ENCODE measurements around the gene DOCK4.

The DOCK4 gene

DNA sequence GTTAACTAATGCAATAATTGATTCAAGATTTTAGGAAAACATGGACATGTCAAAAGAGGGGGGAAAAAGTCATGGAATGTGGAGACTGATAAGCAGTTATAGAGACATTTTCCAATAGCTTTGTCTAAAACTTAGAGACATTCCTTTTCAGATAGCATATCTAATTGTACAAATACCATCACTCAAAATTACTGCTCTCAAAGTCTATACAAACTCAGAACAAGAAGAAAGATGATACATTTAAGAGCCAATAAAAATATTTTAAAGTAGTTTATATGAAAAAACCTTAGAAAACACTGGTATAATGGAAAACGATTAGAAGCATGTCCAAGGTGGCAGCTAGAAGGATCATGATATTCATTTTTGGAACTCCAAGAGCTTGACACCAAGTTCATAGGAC, 146.5 kb downstream of the DOCK4 start:
- DNase-seq (ENCODE audit: low read depth in 1 of 2, low spot score in 1 of 2) = no peak
- in situ Hi-C loops (cut with HindIII; ENCODE audit: low pct_unique_long_range_greater_than_20kb, low sequenced_read_pairs) = no loop called here
- TF ChIP-seq JUND (IDR thresholded peaks at IDR 0.05; ENCODE audit: low read depth) = no peak

DNA sequence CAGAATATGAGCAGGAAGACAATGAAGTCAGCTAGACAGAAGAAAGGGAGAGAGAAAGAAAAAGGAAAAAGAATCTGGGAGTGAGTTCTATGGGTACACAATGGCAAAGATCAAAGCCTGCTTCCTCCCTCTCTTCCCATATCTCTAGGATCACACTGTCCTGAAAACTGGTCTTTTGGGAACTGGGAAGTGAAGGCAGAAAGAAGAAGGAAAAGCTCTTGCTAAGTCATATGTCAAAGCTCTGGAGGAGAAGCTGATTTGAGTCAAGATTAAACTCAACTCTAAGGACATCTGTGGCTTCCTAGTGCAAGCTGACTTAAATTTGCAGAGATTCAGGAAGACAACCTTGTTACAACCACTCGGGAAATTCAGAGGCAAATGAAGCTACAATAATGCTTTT, 147.5 kb downstream of the DOCK4 start:
- no peak for TF ChIP-seq JUND (IDR thresholded peaks at IDR 0.05; ENCODE audit: low read depth)
- in situ Hi-C loops (cut with HindIII; ENCODE audit: low pct_unique_long_range_greater_than_20kb, low sequenced_read_pairs) = no loop called here
- no peak for DNase-seq (ENCODE audit: low read depth in 1 of 2, low spot score in 1 of 2)

DNA sequence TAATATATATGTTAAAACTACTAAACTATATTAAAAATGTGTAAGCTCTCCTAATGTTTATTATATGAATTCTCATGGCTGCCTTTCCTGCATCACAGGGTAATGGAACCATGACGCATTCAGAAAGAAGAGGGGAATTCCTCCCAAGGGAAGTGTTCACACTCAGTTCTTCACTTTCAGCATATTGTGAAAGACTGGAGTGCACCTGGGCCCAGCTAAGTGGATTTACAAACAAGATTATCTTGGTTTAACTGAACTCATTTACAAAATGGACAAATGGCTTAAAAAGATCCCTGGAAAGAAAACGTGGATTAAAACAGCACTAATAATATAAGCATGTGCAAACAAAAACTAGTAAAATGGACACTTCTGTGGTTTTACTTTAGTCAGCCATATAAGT, 149.8 kb downstream of the DOCK4 start:
- no peak for TF ChIP-seq JUND (IDR thresholded peaks at IDR 0.05; ENCODE audit: low read depth)
- no peak for DNase-seq (ENCODE audit: low read depth in 1 of 2, low spot score in 1 of 2)
- in situ Hi-C loops (cut with HindIII; ENCODE audit: low pct_unique_long_range_greater_than_20kb, low sequenced_read_pairs) = no loop called here

DNA sequence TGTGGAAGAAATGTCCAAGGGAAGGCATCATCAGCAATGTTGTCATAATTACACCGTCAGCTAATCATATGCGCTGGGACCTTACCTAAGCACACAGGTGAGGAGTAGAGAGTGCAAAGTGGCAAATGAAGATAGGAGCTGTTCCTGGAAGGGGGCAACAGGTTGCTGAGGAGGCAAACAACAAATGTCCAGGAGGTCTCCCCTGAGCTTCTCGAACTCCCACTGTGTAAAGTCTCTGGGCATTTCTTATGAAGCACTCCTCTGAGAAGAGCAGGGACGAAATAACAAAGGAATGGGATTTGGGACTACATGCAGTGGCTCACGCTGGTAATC, 152.5 kb downstream of the DOCK4 start:
- no peak for DNase-seq (ENCODE audit: low read depth in 1 of 2, low spot score in 1 of 2)
- in situ Hi-C loops (cut with HindIII; ENCODE audit: low pct_unique_long_range_greater_than_20kb, low sequenced_read_pairs) = no loop called here
- no peak for TF ChIP-seq JUND (IDR thresholded peaks at IDR 0.05; ENCODE audit: low read depth)

DNA sequence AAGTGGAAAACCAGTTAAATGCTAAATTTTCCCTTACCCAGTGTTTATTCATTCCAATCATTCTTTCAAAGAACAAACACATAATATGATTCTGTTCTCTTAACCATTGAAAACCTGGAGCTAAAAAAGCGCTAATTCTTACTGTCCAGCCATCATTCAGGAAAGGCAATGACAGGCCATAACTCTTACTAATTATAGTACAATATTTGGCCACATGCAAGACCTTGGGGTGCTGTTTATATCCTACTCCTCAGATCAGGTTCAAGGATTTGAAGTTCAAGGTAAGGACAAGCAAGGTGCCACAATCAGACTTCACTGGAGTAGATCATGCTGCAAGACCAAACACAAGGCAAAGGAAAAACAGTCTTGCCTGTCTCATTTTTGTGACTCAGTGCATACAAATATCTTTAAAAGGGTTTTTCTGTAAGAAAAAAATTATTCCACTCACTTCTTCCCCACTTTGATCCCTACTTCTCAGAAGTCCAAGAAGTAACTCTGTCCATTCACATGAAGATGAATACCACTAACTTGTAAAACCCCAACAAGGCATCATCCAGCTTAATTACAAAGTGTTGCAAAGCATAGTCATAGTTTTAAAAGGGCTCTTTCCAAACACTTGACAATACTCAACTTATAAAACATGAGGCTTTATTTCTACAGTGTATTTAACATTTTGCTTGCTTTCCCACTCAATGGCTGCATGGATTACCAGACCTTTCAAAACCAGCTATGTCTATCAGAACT, 153.0 kb downstream of the DOCK4 start:
- DNase-seq (ENCODE audit: low read depth in 1 of 2, low spot score in 1 of 2) = no peak
- TF ChIP-seq JUND (IDR thresholded peaks at IDR 0.05; ENCODE audit: low read depth) = no peak
- in situ Hi-C loops (cut with HindIII; ENCODE audit: low pct_unique_long_range_greater_than_20kb, low sequenced_read_pairs) = no loop called here

DNA sequence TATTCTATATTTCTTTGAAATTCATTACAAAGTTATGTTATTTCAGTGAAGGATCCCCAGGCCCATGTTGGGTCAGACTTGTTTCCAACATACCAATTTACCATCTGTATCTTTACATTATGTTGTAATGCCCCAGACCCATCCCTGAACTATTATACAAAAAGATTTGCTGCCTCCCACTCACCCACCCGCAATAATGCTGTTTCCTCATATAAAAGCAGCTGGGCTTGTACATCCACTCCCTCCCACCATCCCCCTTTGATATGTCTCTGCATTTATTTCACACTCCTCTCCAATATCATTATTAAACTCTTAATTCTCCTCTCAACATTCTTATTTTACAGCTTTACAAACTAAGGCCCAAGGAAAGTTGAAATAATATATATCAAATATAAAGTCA, 153.7 kb downstream of the DOCK4 start:
- TF ChIP-seq JUND (IDR thresholded peaks at IDR 0.05; ENCODE audit: low read depth) = no peak
- in situ Hi-C loops (cut with HindIII; ENCODE audit: low pct_unique_long_range_greater_than_20kb, low sequenced_read_pairs) = no loop called here
- no peak for DNase-seq (ENCODE audit: low read depth in 1 of 2, low spot score in 1 of 2)

DNA sequence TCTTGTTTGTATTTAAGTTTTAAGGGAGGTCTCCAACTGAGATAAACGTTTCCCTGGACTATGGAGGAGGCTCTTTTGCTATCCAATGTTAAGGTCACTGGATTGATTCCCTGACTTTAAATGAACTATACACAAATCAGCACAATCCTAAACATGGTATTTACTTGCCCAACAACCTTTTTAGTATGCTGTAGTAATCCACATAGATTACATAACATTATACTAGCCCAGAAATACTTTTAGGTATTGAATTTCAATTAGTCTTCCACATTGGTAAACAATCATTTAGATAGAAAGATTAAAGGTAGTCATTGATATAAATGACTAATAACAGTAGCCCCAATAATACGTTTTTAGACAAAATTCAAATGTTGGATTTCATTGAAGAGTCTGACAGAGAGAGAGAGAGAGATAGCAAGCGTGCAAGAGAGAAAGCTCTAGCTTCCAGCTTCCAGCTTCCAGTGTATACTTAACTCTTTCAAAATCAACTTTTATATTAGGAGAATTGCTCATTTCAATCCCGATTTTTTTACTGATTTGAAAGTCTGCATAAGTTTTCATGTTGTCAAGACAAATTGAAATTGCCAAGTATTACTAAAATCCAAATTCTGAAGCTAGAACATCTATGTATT, 155.8 kb downstream of the DOCK4 start:
- in situ Hi-C loops (cut with HindIII; ENCODE audit: low pct_unique_long_range_greater_than_20kb, low sequenced_read_pairs) = no loop called here
- DNase-seq (ENCODE audit: low read depth in 1 of 2, low spot score in 1 of 2) = no peak
- TF ChIP-seq JUND (IDR thresholded peaks at IDR 0.05; ENCODE audit: low read depth) = no peak

DNA sequence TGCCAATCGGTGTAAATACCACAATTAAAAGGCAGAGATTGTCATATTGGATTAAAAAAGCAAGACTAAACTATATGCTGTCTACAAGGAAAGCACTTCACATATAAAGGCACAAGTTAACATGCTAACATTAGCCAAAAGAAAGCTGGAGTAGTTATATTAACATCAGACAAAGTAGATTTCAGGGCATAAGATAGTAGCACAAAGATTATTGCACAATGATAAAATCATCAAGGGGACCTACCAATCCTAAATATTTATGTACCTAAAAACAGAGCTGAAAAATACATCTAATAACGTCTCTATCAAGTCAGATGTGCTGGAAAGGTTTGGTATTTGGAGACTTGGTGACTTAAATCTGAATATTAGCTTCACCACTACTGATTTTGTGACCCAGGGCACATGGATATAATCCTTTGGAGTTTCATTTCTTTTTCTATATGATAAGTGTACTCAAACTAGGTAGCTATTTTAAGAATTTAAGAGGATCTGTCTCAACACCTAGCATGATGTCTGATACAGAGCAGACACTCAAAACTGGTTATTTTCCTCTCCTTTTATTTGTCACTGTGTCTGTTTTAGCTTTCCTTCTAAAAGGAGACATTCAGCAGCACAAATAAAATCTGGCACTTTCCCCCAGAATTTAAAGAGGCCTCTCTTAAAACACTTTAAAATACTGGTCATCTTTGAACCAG, 156.5 kb downstream of the DOCK4 start:
- no peak for DNase-seq (ENCODE audit: low read depth in 1 of 2, low spot score in 1 of 2)
- no peak for TF ChIP-seq JUND (IDR thresholded peaks at IDR 0.05; ENCODE audit: low read depth)
- in situ Hi-C loops (cut with HindIII; ENCODE audit: low pct_unique_long_range_greater_than_20kb, low sequenced_read_pairs) = no loop called here

DNA sequence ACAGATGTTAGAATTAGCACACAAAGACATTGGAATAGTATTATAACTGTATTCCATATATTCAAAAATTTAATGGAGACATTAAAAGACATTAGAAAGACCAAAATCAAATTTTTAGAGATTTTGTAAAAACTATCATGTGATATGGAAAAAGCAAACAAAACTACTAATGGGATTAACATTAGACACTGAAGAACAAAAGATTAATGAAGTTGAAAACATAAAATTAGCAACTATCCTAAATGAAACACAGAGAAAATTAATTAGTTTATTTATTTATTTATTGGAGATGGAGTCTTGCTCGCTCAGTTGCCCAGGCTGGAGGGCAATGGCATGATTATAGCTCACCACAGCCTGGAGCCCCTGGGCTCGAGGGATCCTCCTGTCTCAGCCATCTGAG, 158.8 kb downstream of the DOCK4 start:
- TF ChIP-seq JUND (IDR thresholded peaks at IDR 0.05; ENCODE audit: low read depth) = no peak
- DNase-seq (ENCODE audit: low read depth in 1 of 2, low spot score in 1 of 2) = no peak
- in situ Hi-C loops (cut with HindIII; ENCODE audit: low pct_unique_long_range_greater_than_20kb, low sequenced_read_pairs) = no loop called here

DNA sequence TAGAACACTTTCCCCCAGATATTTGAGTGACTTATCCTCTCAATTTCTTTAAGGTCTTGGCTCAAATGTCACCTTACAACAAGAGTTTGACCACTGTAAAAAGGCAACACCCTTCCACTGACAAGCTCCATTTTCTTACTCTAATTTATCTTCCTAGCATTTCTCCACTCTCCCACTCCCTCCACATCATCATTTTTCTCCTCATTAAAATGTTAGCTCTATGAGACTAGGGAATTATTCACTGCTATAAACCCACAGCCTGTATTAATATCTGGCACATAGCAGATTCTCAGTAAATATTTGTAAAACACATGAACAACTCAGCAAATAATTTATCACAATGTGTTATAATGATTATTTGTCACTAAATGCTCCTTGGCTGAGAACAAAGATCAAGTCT, 161.0 kb downstream of the DOCK4 start:
- no peak for DNase-seq (ENCODE audit: low read depth in 1 of 2, low spot score in 1 of 2)
- in situ Hi-C loops (cut with HindIII; ENCODE audit: low pct_unique_long_range_greater_than_20kb, low sequenced_read_pairs) = no loop called here
- TF ChIP-seq JUND (IDR thresholded peaks at IDR 0.05; ENCODE audit: low read depth) = no peak

DNA sequence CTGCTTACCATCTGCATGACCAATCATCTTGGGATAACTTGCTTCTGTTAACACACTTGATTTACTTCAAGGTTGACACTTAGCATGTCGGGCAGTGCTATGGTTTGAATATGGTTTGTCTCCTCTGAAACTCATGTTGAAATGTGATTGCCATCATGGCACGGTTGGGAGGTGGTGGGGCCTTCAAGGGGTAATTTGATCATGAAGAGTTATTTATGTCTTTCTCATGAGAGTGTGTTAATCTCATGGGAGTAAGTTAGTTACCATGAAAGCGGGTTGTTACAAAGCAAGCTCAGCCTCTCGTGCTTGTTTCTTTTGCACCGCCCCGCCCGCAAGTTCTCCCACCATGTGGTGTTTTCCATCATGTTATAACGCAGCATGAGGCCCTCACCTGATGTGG, 163.6 kb downstream of the DOCK4 start:
- DNase-seq (ENCODE audit: low read depth in 1 of 2, low spot score in 1 of 2) = no peak
- TF ChIP-seq JUND (IDR thresholded peaks at IDR 0.05; ENCODE audit: low read depth) = no peak
- in situ Hi-C loops (cut with HindIII; ENCODE audit: low pct_unique_long_range_greater_than_20kb, low sequenced_read_pairs) = no loop called here

DNA sequence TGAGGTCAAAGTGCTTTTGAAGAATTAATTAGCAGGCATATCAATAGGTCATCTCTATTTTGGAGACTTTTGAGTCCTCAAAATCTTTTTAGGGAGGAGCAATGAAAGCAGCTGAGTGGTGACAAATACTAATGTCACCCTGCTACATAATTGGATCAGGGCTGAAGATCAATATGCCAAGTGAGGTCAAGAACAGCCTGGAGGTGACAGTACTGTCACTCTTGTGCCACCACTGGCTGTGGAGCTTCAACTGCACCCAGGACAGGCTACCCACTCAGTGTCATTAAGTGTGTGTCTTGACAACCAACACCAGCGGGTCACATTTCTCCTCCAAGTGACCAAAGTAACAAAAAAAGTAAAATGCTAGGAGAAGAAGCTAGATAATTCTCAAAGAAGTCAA, 167.8 kb downstream of the DOCK4 start:
- in situ Hi-C loops (cut with HindIII; ENCODE audit: low pct_unique_long_range_greater_than_20kb, low sequenced_read_pairs) = no loop called here
- DNase-seq (ENCODE audit: low read depth in 1 of 2, low spot score in 1 of 2) = no peak
- no peak for TF ChIP-seq JUND (IDR thresholded peaks at IDR 0.05; ENCODE audit: low read depth)

DNA sequence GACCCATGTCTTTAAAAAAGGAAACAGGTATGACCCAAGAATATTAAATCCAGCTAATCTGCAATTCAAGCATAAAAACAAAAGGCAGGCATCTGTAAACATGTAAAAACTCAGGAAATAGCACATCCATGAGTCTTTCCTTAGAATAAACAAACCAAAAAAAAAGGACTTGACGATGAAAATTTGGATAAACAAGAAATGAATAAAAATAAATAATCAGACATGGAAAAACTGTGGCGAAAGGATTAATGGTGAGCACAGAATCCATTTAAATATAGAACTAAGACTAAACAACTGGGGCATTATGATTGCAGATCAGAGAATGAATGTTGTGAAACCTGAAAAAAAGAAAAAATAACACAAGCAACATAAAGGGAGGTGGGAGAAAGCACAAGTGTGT, 170.1 kb downstream of the DOCK4 start:
- DNase-seq (ENCODE audit: low read depth in 1 of 2, low spot score in 1 of 2) = no peak
- no peak for TF ChIP-seq JUND (IDR thresholded peaks at IDR 0.05; ENCODE audit: low read depth)
- in situ Hi-C loops (cut with HindIII; ENCODE audit: low pct_unique_long_range_greater_than_20kb, low sequenced_read_pairs) = no loop called here
